ENCODE measurements around the gene ZNF214. TPM values are rescaled to one million over a fixed set of nuclear protein-coding genes. Genes with fewer than 3 reads are reported as not detected.

ZNF214 gene
- polyA plus RNA-seq, 3 donors = not detected

- no peaks in the 10 kb centered on the region for H3K36me3 ChIP-seq (replicated peaks in 1 of 2; ENCODE audit: control insufficient read depth in 1 of 2, insufficient read depth in 2 of 2, low read length in 2 of 2)
- 0% methylated on average over 1 of the region's 3 CpGs for WGBS (ENCODE audit: insufficient coverage)
- peak; percentile 1 to 40 (median 19) for DNase-seq
- H3K27me3 Mint-ChIP-seq (ENCODE audit: low read depth in 3 of 3) = no peaks in the 10 kb centered on the region
- H2AFZ ChIP-seq (ENCODE audit: insufficient read depth, low read depth, low read length, poor library complexity, severe bottlenecking) = no peak overlapping the region
- H3K4me3 ChIP-seq (replicated peaks in 1 of 3; ENCODE audit: low read depth in 2 of 3, low read length in 3 of 3) = no peak overlapping the region
- intact Hi-C loops (cut with micrococcal nuclease) = no loop called here
- no peaks in the 10 kb centered on the region for H3K79me2 ChIP-seq (ENCODE audit: insufficient read depth, low read length)
- H3K36me3 Mint-ChIP-seq = no peaks in the 10 kb centered on the region
- H3K27ac ChIP-seq (ENCODE audit: low read depth in 1 of 2, low read length in 2 of 2) = no peak overlapping the region
- H3K4me1 ChIP-seq (ENCODE audit: control insufficient read depth in 1 of 2, insufficient read depth in 2 of 2, low read length in 2 of 2) = no peaks in the 10 kb centered on the region
- H3K9me3 Mint-ChIP-seq = no peaks in the 10 kb centered on the region
- no peak overlapping the region for H3K27ac Mint-ChIP-seq
- no peaks in the 10 kb centered on the region for H3K9me3 ChIP-seq (replicated peaks in 1 of 2; ENCODE audit: control insufficient read depth in 1 of 2, insufficient read depth in 1 of 2, low read length in 2 of 2)
- no peak overlapping the region for H3K4me2 ChIP-seq (replicated peaks; ENCODE audit: extremely low read depth, low read length, poor library complexity, severe bottlenecking)
- H3K27me3 ChIP-seq (ENCODE audit: control insufficient read depth in 2 of 2, insufficient read depth in 2 of 2, low read length in 2 of 2) = no peaks in the 10 kb centered on the region
- peaks cover 6% of the 10 kb centered on the region for H3K4me1 Mint-ChIP-seq
- no peaks in the 10 kb centered on the region for H4K20me1 ChIP-seq (ENCODE audit: insufficient read depth, low read length)
- no peak for TF ChIP-seq CTCF (IDR thresholded peaks at IDR 0.05)
- H3K9ac ChIP-seq (ENCODE audit: insufficient read depth, low read length, poor library complexity, severe bottlenecking) = no peak overlapping the region
- H3K4me3 Mint-ChIP-seq = no peak overlapping the region
Measured at GRCh38 chr11:7004482-7004881, 15.7 kb downstream of the ZNF214 start.

- no peak overlapping the region for H3K9ac ChIP-seq (ENCODE audit: insufficient read depth, low read length, poor library complexity, severe bottlenecking)
- no peaks in the 10 kb centered on the region for H3K27me3 ChIP-seq (ENCODE audit: control insufficient read depth in 2 of 2, insufficient read depth in 2 of 2, low read length in 2 of 2)
- no peaks in the 10 kb centered on the region for H4K20me1 ChIP-seq (ENCODE audit: insufficient read depth, low read length)
- H3K9me3 ChIP-seq (replicated peaks in 1 of 2; ENCODE audit: control insufficient read depth in 1 of 2, insufficient read depth in 1 of 2, low read length in 2 of 2) = no peaks in the 10 kb centered on the region
- H3K9me3 Mint-ChIP-seq = peaks cover 0 to 1% (median 0%) of the 10 kb centered on the region in 7 donors
- H3K4me2 ChIP-seq (replicated peaks; ENCODE audit: extremely low read depth, low read length, poor library complexity, severe bottlenecking) = no peak overlapping the region
- no peaks in the 10 kb centered on the region for H3K36me3 ChIP-seq (replicated peaks in 1 of 2; ENCODE audit: control insufficient read depth in 1 of 2, insufficient read depth in 2 of 2, low read length in 2 of 2)
- H3K79me2 ChIP-seq (ENCODE audit: insufficient read depth, low read length) = no peaks in the 10 kb centered on the region
- H3K27ac ChIP-seq (ENCODE audit: low read depth in 1 of 2, low read length in 2 of 2) = no peak overlapping the region
- TF ChIP-seq CTCF (IDR thresholded peaks at IDR 0.05) = no peak
- H3K36me3 Mint-ChIP-seq = no peaks in the 10 kb centered on the region
- H3K27me3 Mint-ChIP-seq (ENCODE audit: low read depth in 3 of 3) = peaks cover 0 to 2% (median 2%) of the 10 kb centered on the region in 3 donors
- intact Hi-C loops (cut with micrococcal nuclease) = no loop called here
- H3K4me1 ChIP-seq (ENCODE audit: control insufficient read depth in 1 of 2, insufficient read depth in 2 of 2, low read length in 2 of 2) = no peaks in the 10 kb centered on the region
- no peak overlapping the region for H3K4me3 Mint-ChIP-seq
- no peaks in the 10 kb centered on the region for H3K4me1 Mint-ChIP-seq
- no peak overlapping the region for H2AFZ ChIP-seq (ENCODE audit: insufficient read depth, low read depth, low read length, poor library complexity, severe bottlenecking)
- no peak overlapping the region for H3K27ac Mint-ChIP-seq
- H3K4me3 ChIP-seq (replicated peaks in 1 of 3; ENCODE audit: low read depth in 2 of 3, low read length in 3 of 3) = no peak overlapping the region
- DNase-seq = no peak
Measured at GRCh38 chr11:6995703-6996102, 24.4 kb downstream of the ZNF214 start.
